NCI-H2227 (cell line): ENCODE data around the gene SUCLG1.
A peak's percentile ranks its signal among the peaks of the same experiment; 100 is the strongest.
"Not testable (repeated sequence)": the region's sequence is repeated elsewhere in the genome, so short reads cannot be mapped to it uniquely, and the experiment has no call there.

Source experiments
- DNase-seq: peaks from one replicate; lab custom pipeline; 2025; ENCODE audit not compliant: unreplicated experiment; lab: John Stamatoyannopoulos, UW

SUCLG1 gene

GRCh38 chr2:84424152-84424551, 34.9 kb downstream of the SUCLG1 start:
- peak; percentile 7 for DNase-seq

- DNase-seq = no peak
Measured at GRCh38 chr2:84421791-84422190, 37.3 kb downstream of the SUCLG1 start.

- no peak for DNase-seq
Measured at GRCh38 chr2:84421197-84421596, 37.9 kb downstream of the SUCLG1 start.

GRCh38 chr2:84417453-84418145, 41.5 kb downstream of the SUCLG1 start:
- DNase-seq = no peak

GRCh38 chr2:84409531-84409930, 49.5 kb downstream of the SUCLG1 start:
- no peak for DNase-seq

- DNase-seq = not testable (repeated sequence)
Measured at GRCh38 chr2:84402111-84402510, 57.0 kb downstream of the SUCLG1 start.

- not testable (repeated sequence) for DNase-seq
Measured at GRCh38 chr2:84399839-84400238, 59.2 kb downstream of the SUCLG1 start.

- DNase-seq = no peak
Measured at GRCh38 chr2:84395820-84396219, 63.3 kb downstream of the SUCLG1 start.

- no peak for DNase-seq
Measured at GRCh38 chr2:84394628-84395027, 64.5 kb downstream of the SUCLG1 start.

- DNase-seq = no peak
Measured at GRCh38 chr2:84393829-84394228, 65.3 kb downstream of the SUCLG1 start.

GRCh38 chr2:84389794-84390193, 69.3 kb downstream of the SUCLG1 start:
- DNase-seq = no peak

GRCh38 chr2:84388921-84389490, 70.1 kb downstream of the SUCLG1 start:
- no peak for DNase-seq

GRCh38 chr2:84388133-84388532, 70.9 kb downstream of the SUCLG1 start:
- DNase-seq = no peak

GRCh38 chr2:84386336-84387040, 72.6 kb downstream of the SUCLG1 start:
- DNase-seq = no peak

- DNase-seq = no peak
Measured at GRCh38 chr2:84383271-84383670, 75.8 kb downstream of the SUCLG1 start.

- DNase-seq = no peak
Measured at GRCh38 chr2:84380875-84381274, 78.2 kb downstream of the SUCLG1 start.

- no peak for DNase-seq
Measured at GRCh38 chr2:84378960-84379359, 80.1 kb downstream of the SUCLG1 start.

GRCh38 chr2:84375020-84375419, 84.1 kb downstream of the SUCLG1 start:
- DNase-seq = no peak

- DNase-seq = no peak
Measured at GRCh38 chr2:84373866-84374265, 85.2 kb downstream of the SUCLG1 start.
